ENCODE measurements around the gene NSMCE1.

NSMCE1 gene

GRCh38 chr16:27268376-27269299 is at the start of gene NSMCE1:
Gene NSMCE1, minus strand, starts transcription at chr16:27268772. Its CDS starts 11,202 bp downstream, at chr16:27257570.
- DNase-seq (ENCODE audit: low read depth in 2 of 3, low spot score in 1 of 3) = peak; percentile 95 to 98 (median 98)

GRCh38 chr16:27317738-27318391 is 49.3 kb upstream of the NSMCE1 start:
- DNase-seq (ENCODE audit: low read depth in 2 of 3, low spot score in 1 of 3) = peak in 2 of 3 donors; percentile 42 to 59

GRCh38 chr16:27317320-27317719 is 48.7 kb upstream of the NSMCE1 start:
- DNase-seq (ENCODE audit: low read depth in 2 of 3, low spot score in 1 of 3) = no peak

GRCh38 chr16:27316038-27316680 is 47.6 kb upstream of the NSMCE1 start:
- no peak for DNase-seq (ENCODE audit: low read depth in 2 of 3, low spot score in 1 of 3)

GRCh38 chr16:27315333-27316037 is 46.9 kb upstream of the NSMCE1 start:
- peak; percentile 45 to 62 (median 56) for DNase-seq (ENCODE audit: low read depth in 2 of 3, low spot score in 1 of 3)

- no peak for DNase-seq (ENCODE audit: low read depth in 2 of 3, low spot score in 1 of 3)
Observed at GRCh38 chr16:27314986-27315332, 46.4 kb upstream of the NSMCE1 start.

GRCh38 chr16:27314161-27314723 is 45.7 kb upstream of the NSMCE1 start:
- DNase-seq (ENCODE audit: low read depth in 2 of 3, low spot score in 1 of 3) = peak in 2 of 3 donors; percentile 62 to 69

- DNase-seq (ENCODE audit: low read depth in 2 of 3, low spot score in 1 of 3) = peak; percentile 69 to 71 (median 71)
Observed at GRCh38 chr16:27313422-27314160, 45.0 kb upstream of the NSMCE1 start, which contains the start of gene IL4R. Gene IL4R, plus strand, starts transcription at chr16:27313974. Its CDS starts 26,230 bp downstream, at chr16:27340204.

- no peak for DNase-seq (ENCODE audit: low read depth in 2 of 3, low spot score in 1 of 3)
Observed at GRCh38 chr16:27312580-27313421, 44.2 kb upstream of the NSMCE1 start.

- DNase-seq (ENCODE audit: low read depth in 2 of 3, low spot score in 1 of 3) = no peak
Observed at GRCh38 chr16:27311897-27312303, 43.3 kb upstream of the NSMCE1 start.

- DNase-seq (ENCODE audit: low read depth in 2 of 3, low spot score in 1 of 3) = no peak
Observed at GRCh38 chr16:27311448-27311830, 42.9 kb upstream of the NSMCE1 start.

GRCh38 chr16:27310576-27311447 is 42.2 kb upstream of the NSMCE1 start:
- DNase-seq (ENCODE audit: low read depth in 2 of 3, low spot score in 1 of 3) = no peak

GRCh38 chr16:27308792-27309191 is 40.2 kb upstream of the NSMCE1 start:
- DNase-seq (ENCODE audit: low read depth in 2 of 3, low spot score in 1 of 3) = no peak

GRCh38 chr16:27305839-27306442 is 37.4 kb upstream of the NSMCE1 start:
- DNase-seq (ENCODE audit: low read depth in 2 of 3, low spot score in 1 of 3) = no peak

- no peak for DNase-seq (ENCODE audit: low read depth in 2 of 3, low spot score in 1 of 3)
Observed at GRCh38 chr16:27304881-27305745, 36.5 kb upstream of the NSMCE1 start.

- no peak for DNase-seq (ENCODE audit: low read depth in 2 of 3, low spot score in 1 of 3)
Observed at GRCh38 chr16:27304102-27304501, 35.5 kb upstream of the NSMCE1 start.

All from stimulated activated CD4-positive, alpha-beta T cell treated with anti-CD3 and anti-CD28 coated beads, Interleukin-12 subunit alpha, Interleukin-12 subunit beta, amount 100 ng/mL, for 48 hours (primary cell).